Hematopoietic multipotent progenitor cell (in vitro differentiated cells): ENCODE measurements around the gene VAC14. TPM values are rescaled to one million over a fixed set of nuclear protein-coding genes. Genes with fewer than 3 reads are reported as not detected.

Experiments
- DNase-seq, 3 donors: peaks; one replicate each; pipeline ENCODE4 v3.0.0-alpha.2; 2011 to 2015; ENCODE audit warnings: low read depth in 2 of 3, low spot score in 2 of 3
- total RNA-seq: library from RNA; depleted of rRNA; stranded (reverse); fragments of >200 nt; gene quantifications from one replicate; pipeline ENCODE4 v1.2.3, GENCODE V29; 2012

The VAC14 gene
- total RNA-seq, 1 donor, result 52.0 TPM

DNA sequence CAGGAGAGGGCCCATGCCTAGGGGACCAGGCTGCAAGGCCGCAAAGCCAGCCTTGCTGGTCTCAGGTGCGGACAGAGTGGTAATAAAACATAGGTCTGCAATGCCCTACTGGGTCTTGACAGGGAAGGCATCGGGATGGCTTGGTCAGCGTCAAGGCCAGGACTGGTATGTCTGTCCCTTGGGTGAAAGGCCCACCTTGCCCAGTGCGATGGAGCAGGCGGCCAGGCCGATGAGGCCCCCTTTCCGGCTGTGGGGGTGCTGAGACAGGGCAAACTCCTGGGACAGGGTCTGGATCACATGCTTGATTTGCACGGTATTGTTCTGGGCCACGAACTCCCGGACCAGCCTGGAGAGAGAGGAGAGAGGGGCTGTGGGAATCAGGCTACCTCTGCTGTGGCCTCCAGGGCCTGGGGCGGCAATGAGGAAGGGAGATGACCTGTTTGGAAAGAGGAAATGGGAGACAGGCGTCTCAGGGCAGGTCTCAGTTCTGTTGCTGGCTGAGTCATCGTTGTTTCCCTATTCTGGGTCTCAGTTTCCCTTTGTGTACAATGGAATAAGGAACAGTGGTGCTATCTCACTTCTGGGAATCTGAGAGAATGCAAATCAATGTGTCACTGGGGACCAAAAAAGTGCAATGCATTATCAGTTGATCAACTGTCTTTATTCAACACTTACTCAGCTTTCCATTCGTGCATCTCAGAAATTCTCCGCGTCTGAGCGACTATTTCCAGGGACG, 14.8 kb downstream of the VAC14 start:
- no peak for DNase-seq

DNA sequence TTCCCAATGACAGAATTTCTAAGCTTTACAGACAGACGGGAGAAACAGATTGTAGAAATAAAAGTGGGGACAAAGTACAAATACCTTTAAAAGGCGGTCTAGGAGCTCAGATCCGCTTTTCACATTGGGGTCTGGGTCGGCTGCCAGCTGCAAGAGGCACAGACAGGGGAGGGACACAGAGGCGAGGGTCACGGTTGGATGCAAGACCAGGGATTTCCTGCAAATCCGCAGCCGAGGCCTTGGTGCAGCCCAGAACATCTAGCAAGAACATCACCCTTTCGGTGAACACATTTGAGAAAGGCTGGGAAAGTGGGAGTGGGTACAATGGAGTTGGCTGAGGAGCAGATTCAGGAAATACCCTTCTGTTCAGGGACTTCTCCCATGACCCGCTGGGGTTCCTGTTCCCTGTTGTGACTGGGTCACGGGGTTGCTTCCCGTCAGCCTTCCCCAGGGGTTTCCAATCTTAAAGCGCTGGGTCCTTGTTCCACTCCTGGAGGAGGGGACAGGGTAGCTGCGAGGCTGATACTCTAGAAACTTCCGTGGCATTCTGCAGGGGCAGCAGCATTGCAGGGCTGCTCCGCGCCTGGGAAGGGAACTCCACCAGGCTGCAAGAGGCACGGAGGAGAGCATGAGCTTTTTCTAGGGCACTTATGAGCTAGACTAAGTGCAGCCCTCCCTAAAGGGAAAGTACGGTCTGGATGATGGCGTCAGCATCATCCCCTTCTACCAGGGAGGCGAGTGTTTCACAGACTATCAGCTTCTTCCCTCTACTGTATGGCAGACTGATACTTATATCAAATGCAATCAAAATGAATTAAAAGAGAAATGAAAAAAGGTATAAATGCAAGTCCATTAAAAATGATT, 16.0 kb downstream of the VAC14 start:
- DNase-seq, result no peak

DNA sequence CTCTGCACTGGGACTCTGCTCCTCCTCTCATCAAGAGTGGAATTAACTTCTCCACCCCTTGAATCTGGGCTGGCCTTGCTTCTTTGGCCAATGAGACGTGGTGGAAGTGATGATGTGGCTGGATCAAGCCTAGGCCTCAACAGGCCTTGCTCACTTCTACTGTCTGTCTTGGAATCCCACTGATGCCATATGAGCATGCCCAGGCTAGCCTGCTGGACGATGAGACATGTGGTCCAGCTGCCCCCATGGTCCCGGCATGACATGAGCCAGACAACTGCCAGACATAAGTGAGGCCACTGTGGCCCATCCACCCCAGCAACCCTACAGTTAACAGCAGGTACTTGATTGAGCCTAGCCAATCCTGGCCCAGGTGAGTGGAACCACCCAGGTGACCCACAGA, 18.7 kb downstream of the VAC14 start:
- DNase-seq, result no peak

DNA sequence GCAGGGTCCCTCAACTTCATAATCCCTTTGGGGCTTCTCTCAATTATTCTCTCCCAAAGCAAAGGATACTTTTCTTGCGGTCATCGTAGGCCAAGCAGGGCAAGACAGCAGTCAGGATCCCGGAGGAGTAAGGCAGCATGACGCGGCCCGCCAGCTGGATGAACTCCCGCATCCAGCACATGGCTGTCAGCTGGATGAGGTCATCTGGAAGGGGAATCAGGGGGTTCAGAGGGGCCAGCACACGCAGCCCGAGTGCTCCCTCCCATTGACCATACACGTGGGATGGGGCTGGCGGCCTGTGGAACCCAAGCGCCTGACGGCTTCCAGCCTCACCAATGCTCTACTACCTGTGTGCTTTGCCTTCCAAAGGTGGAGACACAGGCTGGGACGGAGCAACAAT, 19.2 kb downstream of the VAC14 start:
- no peak for DNase-seq

DNA sequence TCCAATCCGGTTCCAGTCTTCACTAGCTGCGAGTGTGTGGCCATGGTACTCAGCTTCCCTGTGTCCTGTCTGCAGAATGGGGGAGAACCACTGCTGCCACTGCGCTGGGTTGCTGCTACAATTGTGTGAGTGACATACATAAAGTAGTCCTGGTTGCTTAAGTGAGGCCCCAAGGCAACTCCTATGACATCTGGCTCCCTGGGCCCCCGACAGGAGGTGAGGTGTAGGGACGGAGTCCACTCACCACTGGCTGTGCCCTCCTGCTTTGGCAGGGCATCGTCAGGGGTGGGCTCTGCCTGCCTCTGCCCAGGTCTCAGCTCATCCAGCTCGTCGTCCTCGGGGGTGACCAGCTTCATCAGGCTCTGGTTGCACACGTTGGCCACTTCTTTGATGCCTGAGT, 20.4 kb downstream of the VAC14 start:
- no peak for DNase-seq

DNA sequence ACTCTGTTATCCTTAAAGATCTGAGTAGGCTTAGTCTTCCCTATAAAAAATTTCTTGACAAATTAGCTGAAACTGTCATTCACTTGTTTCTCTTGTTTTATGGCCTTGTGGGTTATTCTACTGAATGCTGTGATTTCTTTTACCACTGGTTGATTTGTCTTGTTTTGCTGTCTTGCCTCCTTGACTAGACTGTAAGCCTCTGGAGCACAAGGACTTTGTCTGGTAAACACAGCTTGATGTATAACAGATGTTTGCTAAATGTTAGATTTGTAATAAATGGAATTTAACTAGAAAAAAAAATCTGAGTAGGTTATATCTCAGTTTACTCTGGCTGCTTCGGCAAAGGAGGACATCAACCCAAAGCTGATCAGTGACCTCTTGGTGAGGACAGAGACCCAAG, 21.6 kb downstream of the VAC14 start:
- DNase-seq, result no peak

DNA sequence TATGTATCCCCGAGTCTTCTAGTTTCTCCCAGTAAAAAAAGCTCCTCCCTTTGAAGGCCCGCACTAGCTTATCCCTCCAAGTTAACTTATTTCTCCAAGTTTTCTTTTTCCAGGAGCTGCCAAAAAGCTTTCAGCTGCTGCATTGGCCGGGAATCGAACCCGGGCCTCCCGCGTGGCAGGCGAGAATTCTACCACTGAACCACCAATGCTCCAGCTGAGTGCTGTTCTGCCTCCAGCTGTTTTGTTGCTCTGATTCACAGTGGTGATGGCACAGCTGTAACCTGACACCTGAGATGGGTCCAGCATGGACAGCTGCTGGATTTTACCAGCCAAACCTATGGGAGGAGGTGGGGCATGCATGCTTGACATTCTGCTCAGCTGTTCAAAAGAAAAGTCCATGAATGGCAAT, 22.1 kb downstream of the VAC14 start:
- no peak for DNase-seq

DNA sequence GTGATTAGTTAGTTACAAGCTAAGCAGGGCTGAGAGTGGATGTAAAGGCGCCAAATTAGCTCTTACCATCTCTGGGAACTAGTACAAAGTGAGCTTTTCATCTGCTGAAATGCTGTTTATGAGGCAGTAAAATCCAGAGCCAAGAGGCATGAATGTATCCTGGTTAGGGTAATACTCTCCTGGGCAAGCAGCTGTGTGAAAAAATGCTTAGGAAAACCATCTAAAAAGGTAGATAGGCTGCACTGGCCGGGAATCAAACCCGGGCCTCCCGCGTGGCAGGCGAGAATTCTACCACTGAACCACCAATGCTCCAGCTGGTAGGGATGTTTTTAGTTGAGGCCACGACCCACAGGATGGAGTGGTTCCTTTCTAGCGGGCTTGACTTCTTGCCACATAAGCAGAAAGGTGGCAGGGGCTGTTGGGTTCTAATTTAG, 23.0 kb downstream of the VAC14 start:
- DNase-seq, result no peak

DNA sequence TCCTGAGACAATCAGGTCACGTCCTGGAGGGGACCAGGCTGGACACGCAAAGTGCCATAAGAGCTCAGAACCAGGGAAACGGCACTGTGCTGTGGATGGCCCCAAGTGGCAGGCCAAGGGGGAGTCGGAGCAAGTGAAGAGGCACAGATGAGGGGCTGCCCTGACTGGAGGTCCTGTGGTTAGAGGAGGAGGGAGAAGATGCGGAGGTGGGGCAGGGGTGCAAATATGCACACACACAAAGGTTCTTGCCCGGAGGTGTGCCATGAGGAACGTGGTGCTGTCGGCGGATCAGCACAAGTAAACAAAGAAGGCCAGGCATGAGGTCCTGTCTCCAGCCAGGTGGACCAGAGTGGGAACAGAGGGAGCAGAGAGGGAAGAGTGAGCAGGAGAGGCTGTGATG, 23.5 kb downstream of the VAC14 start:
- DNase-seq, result no peak

DNA sequence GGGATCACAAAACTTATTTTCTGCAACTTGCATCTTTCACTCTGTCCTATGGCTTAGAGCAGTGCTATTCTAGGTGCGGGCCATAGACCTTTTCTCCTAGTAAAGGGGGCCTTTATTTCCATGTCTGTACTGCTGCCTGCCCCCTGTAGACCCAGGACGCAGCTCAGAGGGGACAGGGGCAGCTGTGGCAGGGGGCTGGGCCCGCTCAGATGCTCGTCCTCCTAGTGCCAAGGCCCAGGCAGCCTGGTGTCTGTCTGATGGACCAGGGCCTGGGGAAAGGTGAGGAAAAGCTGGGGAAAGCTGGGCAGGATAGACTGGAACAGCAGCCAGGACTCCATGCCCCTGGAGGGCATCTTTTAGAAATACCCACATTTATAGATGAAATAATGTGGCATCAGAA, 25.6 kb downstream of the VAC14 start:
- DNase-seq, result no peak

DNA sequence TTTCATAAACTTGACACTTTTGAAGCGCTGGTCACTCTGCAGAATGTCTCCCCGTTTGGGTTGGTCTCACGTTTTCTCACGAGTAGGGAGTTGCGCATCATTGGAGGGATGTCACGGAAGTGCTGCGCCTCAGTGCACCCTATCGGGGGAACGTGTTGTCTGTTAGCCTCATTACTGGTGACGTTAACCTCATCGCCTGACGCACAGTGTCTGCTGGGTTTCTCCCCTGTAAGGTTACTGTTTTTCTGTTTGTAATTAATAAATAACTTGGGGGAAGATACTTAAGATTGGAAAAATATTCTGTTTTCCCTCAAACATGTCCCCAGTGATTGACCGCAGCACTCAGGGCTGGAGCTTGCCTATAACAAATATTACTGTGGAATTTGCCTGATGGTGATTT, 26.7 kb downstream of the VAC14 start:
- DNase-seq, result no peak

DNA sequence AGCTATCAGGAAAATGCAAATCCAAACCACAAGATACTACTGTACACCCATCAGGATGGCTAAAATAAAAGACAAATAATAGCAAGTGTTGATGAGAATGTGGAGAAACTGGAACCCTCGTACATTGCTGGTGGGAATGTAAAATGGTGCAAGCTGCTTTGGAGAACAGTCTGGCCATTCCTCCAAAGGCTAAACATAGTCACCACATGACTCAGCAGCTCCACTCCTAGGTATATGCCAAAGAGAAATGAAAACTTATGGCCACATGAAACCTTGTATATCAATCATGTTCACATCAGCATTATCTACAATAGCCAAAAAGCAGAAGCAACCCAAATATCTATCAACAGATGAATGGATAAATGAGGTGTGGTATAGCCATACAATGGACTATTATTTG, 28.5 kb downstream of the VAC14 start:
- DNase-seq, result no peak

DNA sequence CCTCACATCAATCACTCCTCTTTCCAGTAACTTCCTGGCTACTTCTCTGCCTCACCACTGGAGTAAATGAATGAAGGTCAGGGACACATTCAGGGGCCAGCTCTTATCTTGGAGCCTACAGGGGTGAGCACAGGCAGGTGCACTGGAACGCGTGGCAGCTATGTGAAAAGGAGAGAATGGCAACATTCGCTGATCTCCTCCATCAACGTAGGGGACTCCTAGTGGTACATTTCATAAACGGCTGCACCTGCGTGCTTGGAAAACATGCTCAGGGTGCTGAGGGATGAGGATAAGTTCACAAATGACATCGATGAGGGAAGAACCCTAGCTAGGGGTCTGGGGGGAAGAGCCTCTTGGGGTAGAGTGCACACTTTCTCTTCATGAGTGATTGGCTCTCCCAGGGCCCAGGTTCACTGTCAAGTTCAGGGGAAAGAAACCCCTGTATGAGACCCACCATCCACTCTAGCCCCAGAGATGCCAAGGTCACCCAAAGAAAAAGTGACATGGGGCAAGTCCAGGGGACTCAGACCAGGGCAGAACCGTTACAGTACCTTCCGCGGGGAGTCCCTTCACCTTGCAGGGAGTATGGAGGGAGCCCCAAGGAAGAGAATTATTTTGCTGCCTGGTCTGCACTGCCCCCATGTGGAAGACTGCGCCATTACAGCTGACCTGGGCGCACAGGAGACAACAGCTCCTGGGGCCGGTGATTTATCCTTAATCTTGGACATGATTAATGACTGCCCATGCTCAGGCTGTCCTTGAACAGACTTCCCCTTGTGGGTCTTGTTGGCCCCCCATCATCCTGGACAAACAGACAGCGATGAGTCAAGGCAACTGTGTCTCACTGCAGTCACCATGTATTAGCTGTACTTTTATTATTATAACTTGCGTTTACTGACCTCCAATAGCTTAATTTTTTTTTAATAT, 30.1 kb downstream of the VAC14 start:
- peak; percentile 18 to 66 (median 56) for DNase-seq

DNA sequence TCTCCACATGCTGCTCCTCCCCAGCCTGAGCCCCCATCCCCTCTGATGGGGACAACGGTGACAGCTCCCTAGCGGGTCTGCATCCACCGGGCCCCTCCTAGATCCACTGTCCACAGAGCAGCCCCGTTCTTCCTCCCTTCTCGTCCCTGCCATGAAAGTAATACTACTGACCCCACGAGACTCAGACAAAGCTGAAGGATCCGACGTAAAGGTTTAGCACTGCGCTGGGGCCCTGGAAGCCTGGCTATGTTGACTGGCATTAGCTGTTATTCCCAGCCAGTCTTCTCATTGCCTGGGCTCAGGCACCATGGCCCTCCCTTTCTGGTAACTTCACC, 30.7 kb downstream of the VAC14 start:
- no peak for DNase-seq

DNA sequence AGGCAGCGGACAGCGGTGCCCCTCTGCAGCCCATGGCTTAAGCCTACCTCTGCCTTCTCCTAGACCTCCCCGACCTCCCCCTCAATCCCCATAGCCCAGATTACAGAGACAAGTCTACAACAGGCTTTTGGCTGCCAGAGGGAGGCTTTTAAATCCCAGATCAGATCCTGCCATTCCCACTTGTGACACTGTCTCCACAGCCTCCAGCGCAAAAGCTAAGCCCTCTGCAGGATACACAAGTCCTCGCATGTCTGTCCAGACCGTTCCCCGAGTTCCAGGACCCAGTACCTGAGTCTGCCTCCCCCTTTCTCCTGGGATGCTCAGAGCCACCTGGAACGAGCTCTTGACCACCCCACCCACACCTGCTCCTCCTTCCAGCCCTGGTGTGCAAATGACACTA, 31.2 kb downstream of the VAC14 start:
- DNase-seq, result no peak

DNA sequence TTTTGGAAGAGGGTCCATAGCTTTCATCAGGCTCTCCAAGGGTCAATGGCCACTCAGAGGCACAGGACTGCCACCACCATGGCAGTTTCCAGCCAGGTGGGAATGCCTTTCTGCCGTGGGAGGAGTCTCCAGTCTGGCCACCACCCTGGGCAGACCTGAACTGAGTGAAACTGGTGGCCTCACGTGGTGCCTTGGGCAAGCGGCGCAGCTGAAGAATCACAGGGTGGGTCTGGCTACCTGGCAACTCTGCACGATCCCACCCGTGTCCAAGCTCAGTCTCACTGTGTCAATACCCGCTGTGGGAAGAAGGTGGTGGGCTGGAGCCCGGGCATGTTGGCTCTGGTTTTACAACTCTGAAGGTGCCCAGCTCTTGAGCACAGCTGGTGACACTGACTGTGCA, 31.8 kb downstream of the VAC14 start:
- no peak for DNase-seq

DNA sequence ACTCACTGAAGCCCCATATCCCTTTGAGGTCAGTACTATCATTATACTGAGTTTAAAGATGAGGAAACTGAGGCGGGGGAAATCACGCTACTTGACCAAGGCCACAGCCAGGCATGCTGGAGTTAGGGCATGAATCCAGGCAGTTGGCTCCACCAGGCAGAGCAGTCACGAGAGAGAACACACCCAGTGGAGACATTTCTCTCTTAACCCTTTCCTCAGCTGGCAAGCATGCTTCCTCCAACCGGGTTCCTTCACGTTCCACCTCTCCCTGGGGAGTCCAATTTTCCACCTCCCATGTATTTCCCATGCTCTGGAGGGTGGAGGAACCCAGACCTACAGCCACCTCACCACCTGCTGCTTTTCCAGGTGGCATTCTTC, 32.8 kb downstream of the VAC14 start:
- no peak for DNase-seq

DNA sequence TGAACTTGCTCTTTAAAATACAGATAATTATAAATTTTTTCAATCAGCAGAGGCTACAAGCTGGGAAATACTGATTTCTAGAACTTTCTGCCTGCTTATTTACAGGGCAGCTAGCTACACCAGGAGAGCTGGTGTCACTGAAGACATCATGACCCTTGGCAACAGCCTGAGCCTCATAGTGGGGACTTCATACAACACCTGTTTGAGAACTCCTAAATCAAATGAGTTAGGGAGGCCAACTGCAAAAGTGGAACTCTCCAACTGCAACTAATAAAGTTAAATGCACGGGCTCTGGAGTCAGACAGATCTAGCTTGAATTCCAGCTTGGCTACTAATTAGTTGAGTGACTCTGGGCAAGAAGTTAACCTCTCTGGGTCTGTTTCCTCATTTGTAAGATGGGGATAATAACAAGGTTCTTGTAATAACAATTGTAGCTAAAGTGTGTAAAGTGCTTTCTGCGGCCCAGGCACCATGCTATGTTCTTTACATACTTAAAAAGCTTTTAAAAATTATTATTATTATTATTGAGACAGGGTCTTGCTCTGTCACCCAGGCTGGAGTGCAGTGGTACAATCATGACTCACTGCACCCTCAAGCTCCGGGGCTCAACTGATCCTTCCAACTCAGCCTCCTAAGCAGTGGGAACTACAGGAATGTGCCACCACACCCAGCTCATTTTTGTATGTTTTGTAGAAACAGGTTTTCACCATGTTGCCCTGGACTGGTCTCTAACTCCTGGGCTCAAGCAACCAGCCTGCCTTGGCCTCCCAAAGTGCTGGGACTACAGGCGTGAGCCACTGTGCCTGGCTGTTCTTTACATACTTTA, 33.4 kb downstream of the VAC14 start:
- DNase-seq, result no peak

DNA sequence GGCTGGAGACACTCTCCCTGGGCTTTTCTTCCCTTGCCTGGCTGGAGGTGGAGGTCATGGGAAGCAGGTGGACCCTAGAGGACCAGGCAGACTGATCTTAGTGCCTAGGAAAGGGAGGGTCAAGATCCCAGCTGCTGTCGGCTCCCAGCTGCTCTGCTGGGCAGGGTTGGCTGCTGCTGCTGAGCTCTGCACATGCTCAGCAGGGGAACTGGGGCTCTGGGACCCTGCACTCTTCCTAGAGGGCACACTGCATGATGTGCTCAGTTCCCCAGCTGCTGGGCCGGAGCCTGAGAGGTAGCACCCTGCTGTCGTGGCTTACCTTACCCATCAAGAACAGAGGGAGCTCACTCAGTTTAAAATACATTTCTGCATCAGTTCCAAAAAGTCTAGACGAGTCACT, 34.3 kb downstream of the VAC14 start:
- DNase-seq, result no peak

DNA sequence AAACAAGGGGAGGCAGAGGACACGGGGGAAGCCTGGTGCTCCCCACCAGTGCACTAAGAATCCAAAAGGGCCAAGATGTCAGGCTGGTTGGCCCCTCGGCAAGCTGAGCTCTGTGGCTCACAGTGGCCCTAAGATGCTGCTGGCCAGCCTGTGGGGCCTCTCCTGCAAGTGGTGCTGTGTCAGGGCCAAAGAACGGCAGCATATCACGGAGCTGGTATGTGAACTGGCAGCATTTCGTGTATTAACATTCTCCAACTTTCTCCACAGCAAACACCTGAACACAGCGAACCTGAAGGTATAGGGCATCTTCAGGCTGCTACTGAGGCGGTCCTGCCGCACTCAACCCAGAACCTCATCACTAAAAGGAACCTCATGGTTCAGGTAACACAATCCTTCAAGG, 34.8 kb downstream of the VAC14 start:
- DNase-seq, result no peak
